GM12873 (cell line): ENCODE results near the gene SOCS1.

ENCODE experiments used
- TF ChIP-seq, protein P1 (sequence below): IDR thresholded peaks from 2 replicates; pipeline ENCODE4 v1.5.1; 2012; ENCODE audit warnings: low read depth, mild to moderate bottlenecking, moderate library complexity, low read length, control low read depth; ENCODE audit not compliant: insufficient read depth; ENCODE audit errors: missing control alignments

SOCS1 gene

DNA sequence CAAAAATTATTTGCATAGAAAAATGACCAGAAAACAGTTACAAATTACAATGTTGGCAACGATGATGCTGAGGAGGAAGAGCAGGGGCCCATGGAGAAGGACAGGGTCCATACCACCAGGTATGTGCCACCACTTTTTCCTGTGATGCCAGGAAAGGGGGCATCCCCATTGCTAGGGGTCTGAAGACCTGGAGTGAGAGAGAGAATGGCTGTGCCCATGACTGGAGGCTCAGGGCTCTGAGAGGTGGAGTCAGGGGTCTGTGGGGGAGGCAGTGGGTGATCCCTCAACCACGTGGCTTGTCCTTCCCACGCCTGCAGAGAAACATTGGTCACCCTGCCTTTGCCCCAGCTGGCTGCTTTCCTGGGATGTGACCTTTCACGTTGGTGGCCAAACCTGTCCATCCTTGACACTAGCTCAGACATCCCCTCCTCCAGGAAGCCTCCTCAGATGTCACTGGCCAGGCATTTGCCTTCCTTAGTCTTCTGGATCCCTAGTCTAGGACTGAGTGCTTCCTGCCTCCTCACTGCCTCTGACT, 51.4 kb downstream of the SOCS1 start:
- TF ChIP-seq, protein P1, sequence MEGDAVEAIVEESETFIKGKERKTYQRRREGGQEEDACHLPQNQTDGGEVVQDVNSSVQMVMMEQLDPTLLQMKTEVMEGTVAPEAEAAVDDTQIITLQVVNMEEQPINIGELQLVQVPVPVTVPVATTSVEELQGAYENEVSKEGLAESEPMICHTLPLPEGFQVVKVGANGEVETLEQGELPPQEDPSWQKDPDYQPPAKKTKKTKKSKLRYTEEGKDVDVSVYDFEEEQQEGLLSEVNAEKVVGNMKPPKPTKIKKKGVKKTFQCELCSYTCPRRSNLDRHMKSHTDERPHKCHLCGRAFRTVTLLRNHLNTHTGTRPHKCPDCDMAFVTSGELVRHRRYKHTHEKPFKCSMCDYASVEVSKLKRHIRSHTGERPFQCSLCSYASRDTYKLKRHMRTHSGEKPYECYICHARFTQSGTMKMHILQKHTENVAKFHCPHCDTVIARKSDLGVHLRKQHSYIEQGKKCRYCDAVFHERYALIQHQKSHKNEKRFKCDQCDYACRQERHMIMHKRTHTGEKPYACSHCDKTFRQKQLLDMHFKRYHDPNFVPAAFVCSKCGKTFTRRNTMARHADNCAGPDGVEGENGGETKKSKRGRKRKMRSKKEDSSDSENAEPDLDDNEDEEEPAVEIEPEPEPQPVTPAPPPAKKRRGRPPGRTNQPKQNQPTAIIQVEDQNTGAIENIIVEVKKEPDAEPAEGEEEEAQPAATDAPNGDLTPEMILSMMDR: no peak
